Epidermal melanocyte (primary cell): ENCODE measurements around the gene LRP1-AS.

Experiments used
- DNase-seq: peaks from one replicate; pipeline ENCODE4 v3.0.0; 2011; ENCODE audit warnings: low spot score; ENCODE audit not compliant: insufficient read length

Gene LRP1-AS

GRCh38 chr12:57099047-57099714 lies 48.2 kb downstream of the LRP1-AS start:
- no peak for DNase-seq

GRCh38 chr12:57098546-57098945 lies 48.9 kb downstream of the LRP1-AS start:
- DNase-seq: no peak

DNA sequence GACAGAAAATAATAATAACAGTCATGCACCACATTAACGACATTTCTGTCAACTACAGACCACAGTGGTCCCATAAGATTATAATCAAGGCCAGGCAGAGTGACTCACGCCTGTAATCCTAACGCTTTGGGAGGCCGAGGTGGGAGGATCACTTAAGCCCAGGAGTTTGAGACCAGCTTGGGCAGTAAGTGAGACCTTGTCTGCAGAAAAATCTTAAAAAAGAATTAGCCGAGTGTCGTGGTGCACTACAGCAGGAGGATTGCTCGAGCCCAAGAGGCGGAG lies 49.9 kb downstream of the LRP1-AS start:
- DNase-seq: no peak

DNA sequence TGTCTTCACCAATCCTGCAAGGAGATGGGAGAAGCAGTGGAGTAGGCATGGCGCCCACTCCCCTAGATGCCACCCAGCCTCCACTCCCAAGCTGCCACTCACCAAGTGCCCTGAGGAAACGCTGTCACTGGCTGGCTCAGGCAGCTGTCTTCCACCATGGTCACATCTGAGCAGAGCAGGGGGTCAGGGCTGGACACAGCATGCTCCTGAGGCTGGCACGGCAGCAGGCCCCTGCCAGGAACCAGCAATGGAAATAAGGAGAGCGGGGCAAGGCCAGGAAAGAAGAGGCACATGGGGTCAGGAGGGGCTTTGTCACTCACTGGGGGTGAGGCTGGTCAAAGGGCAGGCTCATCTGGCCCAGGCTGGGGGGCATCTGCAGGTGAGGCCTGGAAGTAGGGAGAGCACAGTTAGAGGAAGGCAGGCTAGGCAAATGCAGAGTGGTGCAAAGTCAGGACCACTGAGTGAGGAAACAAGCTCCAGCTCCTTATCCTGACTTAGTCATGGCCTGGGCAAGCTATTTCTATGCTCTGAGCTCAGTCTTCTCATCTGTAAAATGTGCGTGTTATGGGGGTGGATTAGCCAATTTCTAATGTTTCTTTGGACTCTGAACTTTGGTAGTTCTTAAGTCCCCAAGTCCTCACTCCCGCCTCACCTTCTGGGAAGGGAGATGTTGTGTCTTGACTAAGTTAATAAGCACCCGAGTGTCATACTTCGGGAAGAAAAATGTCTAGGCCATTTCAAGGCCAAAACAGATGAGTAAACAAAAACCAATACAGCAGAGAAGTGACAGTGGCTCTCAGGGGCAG lies 50.5 kb downstream of the LRP1-AS start:
- no peak for DNase-seq

- no peak for DNase-seq
Observed at GRCh38 chr12:57096099-57096572, 51.3 kb downstream of the LRP1-AS start.

DNA sequence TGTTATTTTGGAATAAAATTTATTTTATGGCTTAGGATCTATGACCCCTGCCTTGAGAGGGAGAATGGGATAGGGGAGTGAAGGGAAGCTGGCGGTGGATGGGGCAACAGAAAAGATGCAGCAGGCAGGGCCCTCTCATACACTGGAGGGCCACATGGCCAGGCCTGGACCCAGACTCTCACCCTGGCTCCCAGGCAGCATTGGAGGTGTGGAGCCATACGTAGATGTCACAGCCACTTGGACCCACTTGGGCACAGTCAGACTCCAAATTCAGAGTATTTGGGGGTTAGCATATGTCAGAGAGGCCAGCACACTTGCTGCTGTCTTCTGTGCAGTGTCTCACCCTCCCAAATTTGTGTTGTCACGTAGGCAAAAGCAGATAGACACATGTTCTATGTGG lies 52.0 kb downstream of the LRP1-AS start:
- no peak for DNase-seq
